Measurements from ENCODE around the gene OTUB2. TPM values are rescaled to one million over a fixed set of nuclear protein-coding genes. Genes with fewer than 3 reads are reported as not detected.
A peak's percentile ranks its signal among the peaks of the same experiment; 100 is the strongest.

Gene OTUB2
- total RNA-seq, 2 donors from 2014 or later = 6.3 to 6.7 TPM

DNA sequence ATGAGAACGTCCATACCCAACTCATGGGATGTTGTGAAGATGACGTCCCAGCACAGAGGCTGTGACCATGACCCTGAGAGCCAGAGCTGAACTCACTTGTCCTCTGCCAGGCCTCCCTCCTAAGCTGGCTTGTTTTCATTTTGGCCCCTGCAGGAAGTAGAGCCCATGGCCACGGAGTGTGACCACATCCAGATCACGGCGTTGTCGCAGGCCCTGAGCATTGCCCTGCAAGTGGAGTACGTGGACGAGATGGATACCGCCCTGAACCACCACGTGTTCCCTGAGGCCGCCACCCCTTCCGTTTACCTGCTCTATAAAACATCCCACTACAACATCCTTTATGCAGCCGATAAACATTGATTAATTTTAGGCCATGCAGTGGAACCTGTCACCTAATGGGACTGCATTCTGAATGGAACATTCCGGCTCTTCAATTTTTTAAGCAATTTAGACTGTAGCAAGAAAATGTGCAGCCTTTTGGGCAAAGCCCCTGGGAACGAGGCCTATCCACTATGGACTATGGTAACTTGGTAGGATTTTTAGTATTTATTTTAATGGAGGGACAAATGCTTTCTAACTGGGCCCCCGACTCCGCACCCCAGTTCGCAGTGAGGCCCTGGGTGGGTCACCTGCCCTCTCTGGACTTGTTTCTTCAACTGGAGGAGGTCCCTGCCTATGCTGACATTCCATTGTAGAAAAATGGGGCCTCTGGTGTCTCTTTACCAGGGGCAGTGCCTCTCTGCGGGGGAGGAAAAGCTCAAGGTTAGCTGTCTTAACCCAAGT is 19.6 kb downstream of the OTUB2 start:
- peak; percentile 17 for DNase-seq
- 95 to 97% methylated on average over 16 to 19 of the region's 19 CpGs for WGBS, 2 experiments (ENCODE audit: insufficient coverage in 1 of 2, insufficient read length in 1 of 2)
- no peaks in the 10 kb centered on the region for H3K9me3 Mint-ChIP-seq
- H3K36me3 ChIP-seq (ENCODE audit: control insufficient read depth, insufficient read depth, low read length) = peaks cover 41% of the 10 kb centered on the region
- no peaks in the 10 kb centered on the region for H3K9me3 ChIP-seq (ENCODE audit: control insufficient read depth, low read length)
- H3K4me1 Mint-ChIP-seq = no peaks in the 10 kb centered on the region
- H3K27me3 Mint-ChIP-seq (ENCODE audit: insufficient read depth) = no peaks in the 10 kb centered on the region
- H3K4me1 ChIP-seq (ENCODE audit: control insufficient read depth, insufficient read depth, low read length) = no peaks in the 10 kb centered on the region
- no peak overlapping the region for H3K4me3 ChIP-seq (ENCODE audit: low read length)
- H3K36me3 Mint-ChIP-seq (ENCODE audit: low read depth) = peaks cover 38% of the 10 kb centered on the region
- TF ChIP-seq, protein P1, sequence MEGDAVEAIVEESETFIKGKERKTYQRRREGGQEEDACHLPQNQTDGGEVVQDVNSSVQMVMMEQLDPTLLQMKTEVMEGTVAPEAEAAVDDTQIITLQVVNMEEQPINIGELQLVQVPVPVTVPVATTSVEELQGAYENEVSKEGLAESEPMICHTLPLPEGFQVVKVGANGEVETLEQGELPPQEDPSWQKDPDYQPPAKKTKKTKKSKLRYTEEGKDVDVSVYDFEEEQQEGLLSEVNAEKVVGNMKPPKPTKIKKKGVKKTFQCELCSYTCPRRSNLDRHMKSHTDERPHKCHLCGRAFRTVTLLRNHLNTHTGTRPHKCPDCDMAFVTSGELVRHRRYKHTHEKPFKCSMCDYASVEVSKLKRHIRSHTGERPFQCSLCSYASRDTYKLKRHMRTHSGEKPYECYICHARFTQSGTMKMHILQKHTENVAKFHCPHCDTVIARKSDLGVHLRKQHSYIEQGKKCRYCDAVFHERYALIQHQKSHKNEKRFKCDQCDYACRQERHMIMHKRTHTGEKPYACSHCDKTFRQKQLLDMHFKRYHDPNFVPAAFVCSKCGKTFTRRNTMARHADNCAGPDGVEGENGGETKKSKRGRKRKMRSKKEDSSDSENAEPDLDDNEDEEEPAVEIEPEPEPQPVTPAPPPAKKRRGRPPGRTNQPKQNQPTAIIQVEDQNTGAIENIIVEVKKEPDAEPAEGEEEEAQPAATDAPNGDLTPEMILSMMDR (conservative IDR thresholded peaks at IDR 0.05) = no peak
- no peak overlapping the region for H3K9ac ChIP-seq (ENCODE audit: extremely low read depth, low read length, poor library complexity, severe bottlenecking)
- no peaks in the 10 kb centered on the region for H3K27me3 ChIP-seq (ENCODE audit: control insufficient read depth, insufficient read depth, low read length, poor library complexity, severe bottlenecking)
- no peak overlapping the region for H3K27ac ChIP-seq (ENCODE audit: low read depth, low read length)
- H3K27ac Mint-ChIP-seq = no peak overlapping the region
- H3K4me3 Mint-ChIP-seq = no peak overlapping the region

GRCh38 chr14:94046696-94047250 is 20.6 kb downstream of the OTUB2 start:
- Mint-ChIP-seq H3K9me3 (no peaks in the 10 kb centered on the region), H3K4me1 (no peaks in the 10 kb centered on the region), H3K36me3 (ENCODE audit: low read depth) (peaks cover 43% of the 10 kb centered on the region), H3K4me3 (no peak overlapping the region), H3K27me3 (ENCODE audit: insufficient read depth) (no peaks in the 10 kb centered on the region), H3K27ac (no peak overlapping the region)
- no peaks in the 10 kb centered on the region for H3K4me1 ChIP-seq (ENCODE audit: control insufficient read depth, insufficient read depth, low read length)
- DNase-seq = peak; percentile 18
- peaks cover 50% of the 10 kb centered on the region for H3K36me3 ChIP-seq (ENCODE audit: control insufficient read depth, insufficient read depth, low read length)
- no peak overlapping the region for H3K27ac ChIP-seq (ENCODE audit: low read depth, low read length)
- TF ChIP-seq, protein P1 (conservative IDR thresholded peaks at IDR 0.05) = no peak
- H3K27me3 ChIP-seq (ENCODE audit: control insufficient read depth, insufficient read depth, low read length, poor library complexity, severe bottlenecking) = no peaks in the 10 kb centered on the region
- 88 to 91% methylated on average over 4 to 7 of the region's 7 CpGs for WGBS, 2 experiments (ENCODE audit: insufficient coverage in 1 of 2, insufficient read length in 1 of 2)
- H3K9ac ChIP-seq (ENCODE audit: extremely low read depth, low read length, poor library complexity, severe bottlenecking) = no peak overlapping the region
- no peaks in the 10 kb centered on the region for H3K9me3 ChIP-seq (ENCODE audit: control insufficient read depth, low read length)
- H3K4me3 ChIP-seq (ENCODE audit: low read length) = no peak overlapping the region

- Mint-ChIP-seq H3K4me1 (no peaks in the 10 kb centered on the region), H3K4me3 (no peak overlapping the region), H3K9me3 (no peaks in the 10 kb centered on the region), H3K36me3 (ENCODE audit: low read depth) (peaks cover 48% of the 10 kb centered on the region), H3K27me3 (ENCODE audit: insufficient read depth) (no peaks in the 10 kb centered on the region), H3K27ac (no peak overlapping the region)
- 89 to 100% methylated on average over 1 to 3 of the region's 3 CpGs for WGBS, 2 experiments (ENCODE audit: insufficient coverage in 1 of 2, insufficient read length in 1 of 2)
- Histone ChIP-seq H3K27me3 (ENCODE audit: control insufficient read depth, insufficient read depth, low read length, poor library complexity, severe bottlenecking) (no peaks in the 10 kb centered on the region), H3K4me1 (ENCODE audit: control insufficient read depth, insufficient read depth, low read length) (no peaks in the 10 kb centered on the region), H3K9me3 (ENCODE audit: control insufficient read depth, low read length) (no peaks in the 10 kb centered on the region), H3K4me3 (ENCODE audit: low read length) (no peak overlapping the region), H3K36me3 (ENCODE audit: control insufficient read depth, insufficient read depth, low read length) (peaks cover 58% of the 10 kb centered on the region), H3K9ac (ENCODE audit: extremely low read depth, low read length, poor library complexity, severe bottlenecking) (no peak overlapping the region), H3K27ac (ENCODE audit: low read depth, low read length) (no peak overlapping the region)
- peak; percentile 10 for DNase-seq
- TF ChIP-seq, protein P1 (conservative IDR thresholded peaks at IDR 0.05) = no peak
Observed at GRCh38 chr14:94047581-94047980, 21.4 kb downstream of the OTUB2 start.

All from endodermal cell (in vitro differentiated cells).